Esophagus (tissue), 2 donors: ENCODE measurements around the gene S100A4. TPM values are rescaled to one million over a fixed set of nuclear protein-coding genes. Genes with fewer than 3 reads are reported as not detected.
"Not testable (repeated sequence)": the region's sequence is repeated elsewhere in the genome, so short reads cannot be mapped to it uniquely, and the experiment has no call there.

ENCODE experiments used
- H3K27ac ChIP-seq, 2 donors: one replicate each; pipeline ENCODE4 v1.5.1; 2013; ENCODE audit warnings: low read depth in 2 of 2, mild to moderate bottlenecking in 2 of 2, inconsistent platforms in 1 of 2, low read length in 1 of 2, moderate library complexity in 1 of 2
- H3K27me3 ChIP-seq, 2 donors: one replicate each; pipeline ENCODE4 v1.6.1; 2013; ENCODE audit warnings: low read length in 2 of 2, control low read depth in 1 of 2, mild to moderate bottlenecking in 1 of 2; ENCODE audit not compliant: insufficient read depth in 2 of 2, control insufficient read depth in 1 of 2
- H3K36me3 ChIP-seq, 2 donors: one replicate each; pipeline ENCODE4 v1.6.1; 2013; ENCODE audit warnings: low read length in 1 of 2; ENCODE audit not compliant: control insufficient read depth in 2 of 2, insufficient read depth in 2 of 2
- H3K4me1 ChIP-seq, 2 donors: one replicate each; pipeline ENCODE4 v1.6.1; 2013; ENCODE audit warnings: low read length in 1 of 2; ENCODE audit not compliant: control insufficient read depth in 2 of 2, insufficient read depth in 2 of 2
- H3K4me3 ChIP-seq, 2 donors: one replicate each; pipeline ENCODE4 v1.5.1; 2013; ENCODE audit warnings: low read length in 2 of 2, mild to moderate bottlenecking in 2 of 2, low read depth in 1 of 2, moderate library complexity in 1 of 2
- H3K9me3 ChIP-seq, 2 donors: one replicate each; pipeline ENCODE4 v1.6.1; 2013; ENCODE audit warnings: mild to moderate bottlenecking in 2 of 2, low read depth in 1 of 2, low read length in 1 of 2, moderate library complexity in 1 of 2; ENCODE audit not compliant: control insufficient read depth in 2 of 2, insufficient read depth in 1 of 2
- WGBS, 2 donors: extraction: QIAGEN DNeasy Blood & Tissue Kit; methylation state at CpG; one replicate each; pipeline ENCODE4 v1.1.7; 2013; 5-methylcytosine and 5-hydroxymethylcytosine counted together
- polyA plus RNA-seq, 2 donors: library from polyadenylated mRNA; stranded (reverse); fragments of 200-250 nt; gene quantifications; one replicate each; pipeline ENCODE4 v1.2.3, GENCODE V29; 2013
- donor health status: healthy with polysubstance abuse.
- donor health status: Bipolar disorder and iron deficiency.

S100A4 gene
- polyA plus RNA-seq, 2 donors: 145 to 249 TPM

- no peak overlapping the region for H3K4me3 ChIP-seq
- H3K27me3 ChIP-seq: no peaks in the 10 kb centered on the region
- H3K27ac ChIP-seq: peak overlapping the region in 1 of 2 donors; percentile 3
- H3K9me3 ChIP-seq: no peaks in the 10 kb centered on the region
- peaks cover 5 to 23% of the 10 kb centered on the region in 2 donors for H3K4me1 ChIP-seq
- H3K36me3 ChIP-seq: no peaks in the 10 kb centered on the region
- WGBS, 2 donors: 81 to 85% methylated on average over 8 of the region's 8 CpGs
Measured at GRCh38 chr1:153569465-153569864, 23.9 kb upstream of the S100A4 start.

GRCh38 chr1:153568367-153569099, 22.9 kb upstream of the S100A4 start:
- H3K4me3 ChIP-seq: peak overlapping the region in 1 of 2 donors; percentile 24
- peaks cover 5 to 23% of the 10 kb centered on the region in 2 donors for H3K4me1 ChIP-seq
- H3K36me3 ChIP-seq: peaks cover 0 to 3% of the 10 kb centered on the region in 2 donors
- H3K9me3 ChIP-seq: no peaks in the 10 kb centered on the region
- H3K27me3 ChIP-seq: no peaks in the 10 kb centered on the region
- H3K27ac ChIP-seq: peak overlapping the region; percentile 98 to 100
- WGBS, 2 donors: 7 to 11% methylated on average over 25 of the region's 25 CpGs

GRCh38 chr1:153567621-153568366, 22.2 kb upstream of the S100A4 start:
- Histone ChIP-seq H3K27ac (peak overlapping the region; percentile 98 to 100), H3K27me3 (no peaks in the 10 kb centered on the region), H3K9me3 (no peaks in the 10 kb centered on the region), H3K4me3 (peak overlapping the region in 1 of 2 donors; percentile 21), H3K4me1 (peaks cover 5 to 23% of the 10 kb centered on the region in 2 donors), H3K36me3 (peaks cover 0 to 5% of the 10 kb centered on the region in 2 donors)
- WGBS, 2 donors: 50 to 64% methylated on average over 22 of the region's 22 CpGs

- Histone ChIP-seq H3K27me3 (no peaks in the 10 kb centered on the region), H3K4me3 (peak overlapping the region in 1 of 2 donors; percentile 36), H3K27ac (peak overlapping the region; percentile 98 to 100), H3K36me3 (peaks cover 0 to 6% of the 10 kb centered on the region in 2 donors), H3K9me3 (no peaks in the 10 kb centered on the region), H3K4me1 (peaks cover 3 to 18% of the 10 kb centered on the region in 2 donors)
- 25 to 36% methylated on average over 16 of the region's 16 CpGs for WGBS, 2 donors
Measured at GRCh38 chr1:153566414-153567371, 21.1 kb upstream of the S100A4 start.

- Histone ChIP-seq H3K27ac (peak within 1 kb of the TSS; percentile 98 to 100), H3K9me3 (no peaks in the 10 kb centered on the region), H3K4me3 (peak within 1 kb of the TSS; percentile 61 to 72), H3K27me3 (no peaks in the 10 kb centered on the region), H3K4me1 (peaks cover 3 to 16% of the 10 kb centered on the region in 2 donors), H3K36me3 (peaks cover 0 to 10% of the 10 kb centered on the region in 2 donors)
- WGBS, 2 donors: 14 to 31% methylated on average over 7 to 8 of the region's 8 CpGs
Measured at GRCh38 chr1:153565529-153566374, 20.1 kb upstream of the S100A4 start, which contains the start of gene S100A2. Gene S100A2, minus strand, starts transcription at chr1:153565844. Its CDS starts 1,967 bp downstream, at chr1:153563877.

GRCh38 chr1:153563991-153564390, 18.4 kb upstream of the S100A4 start:
- Histone ChIP-seq H3K9me3 (no peaks in the 10 kb centered on the region), H3K36me3 (peaks cover 0 to 10% of the 10 kb centered on the region in 2 donors), H3K4me1 (peaks cover 3 to 16% of the 10 kb centered on the region in 2 donors), H3K27ac (peak overlapping the region; percentile 87 to 96), H3K27me3 (no peaks in the 10 kb centered on the region), H3K4me3 (peak overlapping the region; percentile 61 to 72)
- 51 to 76% methylated on average over 7 of the region's 7 CpGs for WGBS, 2 donors

- Histone ChIP-seq H3K4me3 (peak overlapping the region; percentile 61 to 72), H3K36me3 (peaks cover 0 to 10% of the 10 kb centered on the region in 2 donors), H3K27me3 (no peaks in the 10 kb centered on the region), H3K9me3 (no peaks in the 10 kb centered on the region), H3K4me1 (peaks cover 3 to 14% of the 10 kb centered on the region in 2 donors), H3K27ac (peak overlapping the region; percentile 87 to 96)
- WGBS, 2 donors: 52 to 68% methylated on average over 6 of the region's 6 CpGs
Measured at GRCh38 chr1:153563483-153563901, 17.9 kb upstream of the S100A4 start.

- 65 to 67% methylated on average over 3 of the region's 3 CpGs for WGBS, 2 donors
- H3K27me3 ChIP-seq: not testable (repeated sequence)
Measured at GRCh38 chr1:153562021-153562420, 16.4 kb upstream of the S100A4 start.

More at GRCh38 chr1:153562021-153562420, 16.4 kb upstream of the S100A4 start:
- Histone ChIP-seq H3K27ac (peak overlapping the region in 1 of 2 donors; percentile 75), H3K4me1 (peaks cover 3 to 10% of the 10 kb centered on the region in 2 donors), H3K4me3 (peak overlapping the region in 1 of 2 donors; percentile 72)
- H3K9me3 ChIP-seq, H3K36me3 ChIP-seq: not testable (repeated sequence)
